ENCODE data around the gene TLCD3A. TPM values are rescaled to one million over a fixed set of nuclear protein-coding genes. Genes with fewer than 3 reads are reported as not detected.

Gene TLCD3A
- total and polyA plus RNA-seq, 2 donors (not counting 1 experiment from before 2014, with no cell fraction given), result 2.0 to 2.4 TPM

DNA sequence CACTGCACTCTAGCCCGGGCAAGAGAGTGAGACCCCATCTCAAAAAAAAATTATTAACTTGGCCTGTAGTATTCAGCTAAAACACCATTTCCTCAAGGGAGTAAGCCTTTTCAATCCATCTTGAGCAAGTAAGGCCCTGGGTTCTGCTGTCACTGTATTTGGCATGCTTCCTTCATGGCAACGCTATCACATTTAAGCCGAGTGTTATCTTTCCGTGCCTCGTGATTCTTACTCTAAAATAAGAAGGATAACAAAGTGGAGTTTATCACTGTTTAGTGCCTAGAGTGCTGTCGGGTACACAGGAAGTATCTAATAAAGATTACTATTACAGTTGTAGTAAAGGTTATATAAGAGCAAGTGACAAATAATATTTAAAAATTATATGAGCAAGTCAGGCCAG lies 26.5 kb upstream of the TLCD3A start:
- Histone ChIP-seq H3K9me3 (ENCODE audit: control extremely low read depth in 1 of 3, control insufficient read depth in 2 of 3, insufficient read depth in 1 of 3, low read length in 2 of 3) (no peaks in the 10 kb centered on the region), H3K4me3 (ENCODE audit: control extremely low read depth in 1 of 5, extremely low read depth in 1 of 5, insufficient read depth in 1 of 5, low read depth in 2 of 5, low read length in 4 of 5) (no peak overlapping the region), H3K79me2 (ENCODE audit: control insufficient read depth, insufficient read depth, low read length) (peaks cover 44% of the 10 kb centered on the region), H3K4me2 (replicated peaks; ENCODE audit: low read depth, low read length, poor library complexity, severe bottlenecking) (no peak overlapping the region), H4K20me1 (ENCODE audit: control insufficient read depth, insufficient read depth, low read length, poor library complexity, severe bottlenecking) (peaks cover 7% of the 10 kb centered on the region), H3K27ac (ENCODE audit: low read length in 2 of 2) (no peak overlapping the region), H3K36me3 (replicated peaks in 1 of 2; ENCODE audit: control extremely low read depth in 1 of 2, control insufficient read depth in 1 of 2, extremely low read depth in 1 of 2, insufficient read depth in 2 of 2, low read length in 1 of 2) (peaks cover 6 to 25% of the 10 kb centered on the region in 2 experiments), H3K9ac (ENCODE audit: low read length) (no peak overlapping the region), H2AFZ (ENCODE audit: insufficient read depth, low read depth, low read length, poor library complexity, severe bottlenecking) (no peak overlapping the region), H3K27me3 (replicated peaks in 1 of 4; ENCODE audit: control extremely low read depth in 1 of 4, control insufficient read depth in 3 of 4, insufficient read depth in 4 of 4, low read length in 3 of 4) (no peaks in the 10 kb centered on the region), H3K4me1 (ENCODE audit: control insufficient read depth in 2 of 2, insufficient read depth in 2 of 2, low read length in 2 of 2) (no peaks in the 10 kb centered on the region)
- DNase-seq (no peak), ATAC-seq (ENCODE audit: low read depth) (no peak)
- ChIA-PET POLR2A (interaction anchor here (0.5 kb wide), 1 partner anchor 294 kb away, joined by 4 read pairs; no protein-coding TSS in a partner anchor), CTCF (interaction anchor here (1.6 to 3.8 kb wide), 2 partner anchors 275 to 294 kb away, joined by 5 to 17 read pairs; a partner anchor contains a TSS)
- Mint-ChIP-seq H3K27ac (no peak overlapping the region), H3K4me1 (no peaks in the 10 kb centered on the region), H3K27me3 (no peaks in the 10 kb centered on the region), H3K4me3 (no peak overlapping the region), H3K9me3 (ENCODE audit: insufficient read depth) (no peaks in the 10 kb centered on the region)
- 100% methylated on average over 1 of the region's 6 CpGs for WGBS (ENCODE audit: insufficient coverage)
- intact Hi-C loops (cut with micrococcal nuclease), result no loop called here
- TF ChIP-seq EZH2 (IDR thresholded peaks at IDR 0.05; ENCODE audit: borderline replicate concordance, insufficient read depth, low read depth, low read length, poor library complexity, severe bottlenecking), result no peak
- TF ChIP-seq, protein P1, sequence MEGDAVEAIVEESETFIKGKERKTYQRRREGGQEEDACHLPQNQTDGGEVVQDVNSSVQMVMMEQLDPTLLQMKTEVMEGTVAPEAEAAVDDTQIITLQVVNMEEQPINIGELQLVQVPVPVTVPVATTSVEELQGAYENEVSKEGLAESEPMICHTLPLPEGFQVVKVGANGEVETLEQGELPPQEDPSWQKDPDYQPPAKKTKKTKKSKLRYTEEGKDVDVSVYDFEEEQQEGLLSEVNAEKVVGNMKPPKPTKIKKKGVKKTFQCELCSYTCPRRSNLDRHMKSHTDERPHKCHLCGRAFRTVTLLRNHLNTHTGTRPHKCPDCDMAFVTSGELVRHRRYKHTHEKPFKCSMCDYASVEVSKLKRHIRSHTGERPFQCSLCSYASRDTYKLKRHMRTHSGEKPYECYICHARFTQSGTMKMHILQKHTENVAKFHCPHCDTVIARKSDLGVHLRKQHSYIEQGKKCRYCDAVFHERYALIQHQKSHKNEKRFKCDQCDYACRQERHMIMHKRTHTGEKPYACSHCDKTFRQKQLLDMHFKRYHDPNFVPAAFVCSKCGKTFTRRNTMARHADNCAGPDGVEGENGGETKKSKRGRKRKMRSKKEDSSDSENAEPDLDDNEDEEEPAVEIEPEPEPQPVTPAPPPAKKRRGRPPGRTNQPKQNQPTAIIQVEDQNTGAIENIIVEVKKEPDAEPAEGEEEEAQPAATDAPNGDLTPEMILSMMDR (IDR thresholded peaks at IDR 0.05), result no peak

DNA sequence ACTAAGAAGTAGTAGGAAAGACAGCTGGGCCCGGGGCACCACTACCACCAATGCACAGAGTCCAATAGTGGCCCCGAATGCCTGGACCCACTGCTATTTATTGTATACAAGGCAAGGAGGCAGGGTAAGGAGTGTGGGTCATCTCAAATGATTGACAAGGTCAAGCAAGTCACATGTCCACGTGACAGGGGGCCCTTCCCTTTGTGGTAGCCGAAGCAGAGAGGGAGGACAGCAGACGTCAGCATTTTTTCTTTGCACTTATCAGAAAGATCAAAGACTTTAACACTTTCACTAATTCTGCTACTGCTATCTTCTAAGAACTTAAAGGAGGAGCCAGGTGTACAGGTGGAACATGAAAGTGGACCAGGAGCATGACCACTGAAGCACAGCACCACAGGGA lies 24.3 kb upstream of the TLCD3A start:
- ChIA-PET POLR2A (no interaction called here), CTCF (interaction anchor here (2.0 kb wide), 1 partner anchor 9 kb away, joined by 5 read pairs; no protein-coding TSS in a partner anchor)
- Histone ChIP-seq H3K9ac (ENCODE audit: low read length) (no peak overlapping the region), H3K9me3 (ENCODE audit: control extremely low read depth in 1 of 3, control insufficient read depth in 2 of 3, insufficient read depth in 1 of 3, low read length in 2 of 3) (no peaks in the 10 kb centered on the region), H3K27ac (ENCODE audit: low read length in 2 of 2) (no peak overlapping the region), H3K27me3 (replicated peaks in 1 of 4; ENCODE audit: control extremely low read depth in 1 of 4, control insufficient read depth in 3 of 4, insufficient read depth in 4 of 4, low read length in 3 of 4) (no peaks in the 10 kb centered on the region), H4K20me1 (ENCODE audit: control insufficient read depth, insufficient read depth, low read length, poor library complexity, severe bottlenecking) (peaks cover 7% of the 10 kb centered on the region), H3K4me1 (ENCODE audit: control insufficient read depth in 2 of 2, insufficient read depth in 2 of 2, low read length in 2 of 2) (peaks cover 0 to 1% of the 10 kb centered on the region in 2 donors), H3K79me2 (ENCODE audit: control insufficient read depth, insufficient read depth, low read length) (peaks cover 65% of the 10 kb centered on the region), H3K36me3 (replicated peaks in 1 of 2; ENCODE audit: control extremely low read depth in 1 of 2, control insufficient read depth in 1 of 2, extremely low read depth in 1 of 2, insufficient read depth in 2 of 2, low read length in 1 of 2) (peaks cover 6 to 23% of the 10 kb centered on the region in 2 experiments), H3K4me2 (replicated peaks; ENCODE audit: low read depth, low read length, poor library complexity, severe bottlenecking) (no peak overlapping the region), H3K4me3 (ENCODE audit: control extremely low read depth in 1 of 5, extremely low read depth in 1 of 5, insufficient read depth in 1 of 5, low read depth in 2 of 5, low read length in 4 of 5) (no peak overlapping the region), H2AFZ (ENCODE audit: insufficient read depth, low read depth, low read length, poor library complexity, severe bottlenecking) (no peak overlapping the region)
- Mint-ChIP-seq H3K4me1 (peaks cover 8% of the 10 kb centered on the region), H3K4me3 (no peak overlapping the region), H3K9me3 (ENCODE audit: insufficient read depth) (no peaks in the 10 kb centered on the region), H3K27ac (no peak overlapping the region), H3K27me3 (no peaks in the 10 kb centered on the region)
- TF ChIP-seq EZH2 (IDR thresholded peaks at IDR 0.05; ENCODE audit: borderline replicate concordance, insufficient read depth, low read depth, low read length, poor library complexity, severe bottlenecking), result no peak
- TF ChIP-seq, protein P1 (IDR thresholded peaks at IDR 0.05), result no peak
- intact Hi-C loops (cut with micrococcal nuclease), result no loop called here
- no peak for DNase-seq
- no peak for ATAC-seq (ENCODE audit: low read depth)
- 100% methylated on average over 2 of the region's 5 CpGs for WGBS (ENCODE audit: insufficient coverage)

Data from B cell (primary cell).